HG02798 (cell line): Measurements from ENCODE around the gene EPB41L5.
"Not testable (repeated sequence)": the region's sequence is repeated elsewhere in the genome, so short reads cannot be mapped to it uniquely, and the experiment has no call there.

Experiments used
- ATAC-seq: cut with Tn5 transposase; IDR thresholded peaks from one replicate; pipeline ENCODE4 v1.9.1; 2021; ENCODE audit warnings: mild to moderate bottlenecking; ENCODE audit not compliant: unreplicated experiment, poor library complexity

EPB41L5 gene

DNA sequence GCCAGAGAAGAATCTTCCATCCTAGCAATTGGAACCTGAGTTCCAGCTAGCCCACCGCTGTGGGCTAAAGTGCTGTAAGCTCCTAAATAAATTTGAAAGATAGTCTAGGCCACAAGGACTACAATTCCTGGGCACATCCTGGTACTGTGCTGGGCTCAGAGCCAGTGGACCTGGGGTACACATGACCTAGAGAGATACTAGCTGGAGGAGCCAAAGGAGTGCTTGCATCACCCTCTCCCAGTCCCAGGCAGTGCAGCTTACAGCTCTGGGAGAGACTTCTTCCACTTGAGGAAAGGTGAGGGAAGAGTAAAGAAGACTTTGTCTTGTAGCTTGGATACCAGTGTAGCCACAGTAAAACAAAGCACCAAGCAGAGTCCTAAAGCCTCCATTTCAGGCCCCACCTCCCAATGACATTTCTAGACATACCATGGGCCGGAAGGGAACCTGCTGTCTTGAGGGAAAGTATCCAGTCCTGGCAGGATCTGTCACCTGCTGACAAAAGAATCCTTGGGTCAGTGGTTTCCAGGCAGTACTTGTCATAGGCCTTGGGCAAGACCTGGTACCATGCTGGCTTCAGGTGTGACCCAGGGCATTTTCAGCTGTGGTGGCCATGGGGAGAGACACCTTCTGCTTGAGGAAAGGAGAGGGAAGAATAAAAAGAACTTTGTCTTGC is 120.8 kb downstream of the EPB41L5 start:
- ATAC-seq: no peak

DNA sequence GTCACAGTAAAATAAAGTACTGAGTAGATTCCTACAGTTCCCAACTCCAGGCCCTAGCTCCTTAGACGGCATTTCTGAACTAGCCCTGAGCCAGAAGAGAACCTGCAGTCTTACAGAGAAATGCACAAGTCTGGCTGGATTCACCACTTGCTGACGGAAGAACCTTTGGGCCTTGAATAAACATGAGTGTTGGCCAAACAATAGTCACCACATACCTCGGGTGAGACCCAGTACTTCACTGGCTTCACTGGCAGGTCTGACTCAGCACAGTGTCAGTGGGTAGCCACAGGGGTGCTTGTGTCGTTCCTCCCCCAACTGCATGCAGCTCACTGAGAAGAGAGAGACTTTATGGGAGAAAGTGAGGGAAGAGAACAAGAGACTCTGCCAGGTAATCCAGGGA is 121.4 kb downstream of the EPB41L5 start:
- ATAC-seq: no peak

DNA sequence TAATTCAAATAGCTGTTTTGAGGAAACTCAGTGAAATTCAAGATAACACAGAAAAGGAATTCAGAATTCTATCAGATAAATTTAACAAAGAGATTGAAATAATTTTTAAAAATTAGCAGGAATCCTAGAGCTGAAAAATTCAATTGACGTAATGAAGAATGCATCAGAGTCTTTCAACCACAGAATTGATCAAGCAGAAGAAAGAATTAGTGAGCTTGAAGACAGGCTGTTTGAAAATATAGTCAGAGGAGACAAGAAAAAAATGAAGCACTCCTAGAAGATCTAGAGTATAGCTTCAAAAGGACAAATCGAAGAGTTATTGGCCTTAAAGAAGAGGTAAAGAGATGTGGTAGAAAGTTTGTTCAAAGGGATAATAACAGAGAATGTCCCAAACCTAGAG is 122.1 kb downstream of the EPB41L5 start:
- ATAC-seq: not testable (repeated sequence)

DNA sequence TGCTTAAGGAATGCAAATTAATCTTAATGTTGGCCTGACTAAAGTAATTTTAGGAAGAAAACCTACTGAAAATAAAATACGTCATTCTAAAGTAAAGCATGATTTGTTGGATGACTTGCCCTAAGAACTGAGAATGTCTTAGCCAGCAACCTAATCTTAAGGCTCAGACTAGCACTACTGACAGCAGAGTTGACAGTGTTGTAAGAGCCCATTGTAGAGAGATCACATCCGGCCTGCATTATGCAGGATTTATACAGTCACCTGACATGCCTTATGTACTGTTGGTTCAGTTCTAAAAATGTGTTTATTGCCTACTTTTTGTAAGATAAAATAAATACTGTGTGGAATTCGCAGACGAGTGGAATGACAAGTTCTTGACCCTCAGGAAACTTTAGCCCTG is 128.0 kb downstream of the EPB41L5 start:
- ATAC-seq: no peak

DNA sequence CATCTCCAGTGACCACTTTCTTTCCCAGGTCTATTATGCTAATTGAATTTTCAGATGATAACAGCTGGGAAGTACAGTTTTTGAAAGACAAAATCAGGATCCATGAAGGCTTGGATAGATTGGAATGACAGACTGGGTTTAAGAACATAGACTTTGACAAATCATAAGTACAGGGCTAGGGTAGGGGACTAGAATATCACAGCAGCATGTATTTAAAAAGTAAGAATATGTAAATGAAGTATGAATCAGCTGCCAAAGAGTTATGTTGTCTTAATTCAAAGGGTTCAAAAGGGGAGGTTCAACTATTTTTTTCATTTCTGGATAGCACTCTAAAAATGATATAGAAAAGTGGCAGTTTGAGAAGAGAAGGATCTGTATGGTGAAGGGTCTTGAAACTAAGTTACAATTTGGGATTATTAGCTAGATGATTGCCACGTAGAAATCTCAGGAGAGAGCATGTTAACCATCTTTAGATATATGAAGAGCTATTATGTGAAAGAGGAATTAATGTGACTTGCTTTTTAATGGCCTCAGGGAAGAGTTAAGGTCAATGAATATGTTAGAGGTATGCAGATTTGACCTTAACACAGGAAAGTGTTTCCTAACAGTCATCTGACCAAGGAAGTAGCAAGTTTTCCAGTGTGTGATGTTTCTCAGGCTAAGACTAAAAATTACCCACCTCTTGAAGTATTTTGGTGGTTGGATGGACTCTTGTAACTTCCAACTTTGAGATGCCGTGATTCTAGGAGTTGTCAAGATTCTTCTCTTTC is 128.6 kb downstream of the EPB41L5 start:
- ATAC-seq: no peak

DNA sequence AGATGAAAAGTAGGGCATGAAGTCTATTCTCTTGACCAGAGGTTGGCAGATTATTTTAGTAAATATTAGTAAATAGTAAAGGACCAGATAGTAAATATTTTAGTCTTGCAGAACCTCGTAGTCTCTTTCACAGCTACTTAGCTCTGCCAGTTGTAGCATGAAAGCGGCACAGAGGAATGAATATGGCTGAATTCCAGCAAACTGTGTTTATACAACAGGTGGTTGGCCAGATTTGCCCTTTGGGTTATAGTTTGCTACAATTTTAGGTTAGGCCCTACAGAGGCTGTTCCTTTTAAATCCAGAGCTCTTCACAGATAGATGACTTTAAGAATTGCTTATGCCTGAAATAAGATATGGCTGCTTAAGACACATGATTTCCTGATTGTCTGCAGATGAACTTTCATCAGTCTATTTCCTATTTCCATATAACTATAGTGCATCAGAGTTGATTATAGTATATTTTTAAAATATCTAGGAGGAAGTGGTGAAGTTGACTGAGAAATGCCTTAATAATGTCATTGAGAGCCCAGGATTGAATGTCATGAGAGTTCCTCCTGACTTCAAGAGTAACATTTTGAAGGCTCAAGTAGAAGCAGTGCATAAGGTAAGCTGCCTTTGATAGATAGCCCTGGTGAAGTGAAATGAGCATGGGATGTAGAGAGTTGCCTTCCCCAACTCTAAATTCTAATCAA is 129.8 kb downstream of the EPB41L5 start:
- ATAC-seq: no peak

DNA sequence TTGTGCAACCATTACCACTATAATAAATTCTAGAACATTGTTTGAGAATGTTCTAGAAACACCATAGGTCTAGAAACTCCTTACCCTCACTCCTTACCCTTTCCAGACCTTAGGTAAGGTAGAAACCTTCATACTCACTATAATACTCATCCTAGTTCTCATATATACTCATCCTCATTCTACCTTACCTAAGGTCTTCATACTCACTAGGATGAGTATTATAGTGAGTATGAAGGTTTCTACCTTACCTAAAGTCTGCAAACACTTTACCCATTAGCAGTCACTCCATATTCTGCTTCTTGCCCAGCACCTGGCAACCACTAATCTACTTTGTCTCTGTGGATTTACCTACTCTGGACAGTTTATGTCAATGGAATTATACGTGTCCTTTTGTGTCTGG is 135.4 kb downstream of the EPB41L5 start:
- no peak for ATAC-seq

DNA sequence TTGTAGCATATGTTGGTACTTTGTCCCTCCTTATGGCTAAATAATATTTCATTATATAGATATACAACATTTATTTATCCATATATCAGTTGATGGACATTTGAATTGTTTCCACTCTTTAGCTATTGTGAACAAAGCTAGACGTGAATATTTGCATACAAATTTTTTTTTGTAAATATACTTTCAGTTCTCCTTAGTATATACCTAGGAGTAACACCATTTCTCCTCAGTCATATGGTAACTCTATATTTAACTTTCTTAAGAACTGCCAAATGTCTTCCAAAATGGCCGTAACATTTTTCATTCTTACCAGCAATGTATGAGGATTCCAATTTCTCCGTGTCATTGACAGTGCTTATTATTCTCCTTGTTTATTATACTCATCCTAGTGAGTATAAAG is 135.8 kb downstream of the EPB41L5 start:
- ATAC-seq: no peak

DNA sequence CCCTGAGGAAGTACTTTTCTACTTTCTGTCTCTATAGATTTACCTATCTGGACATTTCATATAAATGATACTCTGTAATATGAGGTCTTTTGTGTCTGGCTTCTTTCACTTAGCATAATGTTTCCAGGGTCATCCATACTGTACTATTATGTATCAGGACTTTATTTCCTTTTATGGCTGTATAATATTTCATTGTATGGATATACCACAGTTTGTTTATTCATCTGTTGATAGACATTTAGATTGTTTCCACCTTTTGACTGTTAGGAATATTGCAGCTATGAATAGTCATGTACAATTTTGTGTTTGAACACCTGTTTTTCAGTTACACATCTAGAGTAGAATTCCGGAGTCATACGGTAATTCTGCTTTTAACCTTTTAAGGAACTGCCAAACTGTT is 136.5 kb downstream of the EPB41L5 start:
- no peak for ATAC-seq

DNA sequence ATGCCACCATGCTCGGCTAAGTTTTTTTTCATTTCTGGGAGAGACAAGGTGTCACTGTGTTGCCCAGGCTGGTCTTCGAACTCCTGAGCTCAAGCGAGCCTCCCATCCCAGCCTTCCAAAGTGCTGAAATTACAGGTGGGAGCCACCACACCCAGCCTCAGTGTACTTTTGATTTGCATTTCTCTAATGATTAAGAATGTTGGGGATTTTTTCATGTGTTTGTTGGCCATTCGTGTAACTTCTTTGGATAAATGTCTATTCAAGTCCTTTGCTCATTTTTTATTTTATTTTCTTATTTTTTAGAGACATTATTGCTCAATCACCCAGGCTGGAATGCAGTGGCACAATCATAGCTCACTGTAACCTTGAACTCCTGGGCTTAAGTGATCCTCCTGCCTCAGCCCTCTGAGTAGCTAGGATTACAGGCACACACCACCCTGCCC is 137.2 kb downstream of the EPB41L5 start:
- no peak for ATAC-seq

DNA sequence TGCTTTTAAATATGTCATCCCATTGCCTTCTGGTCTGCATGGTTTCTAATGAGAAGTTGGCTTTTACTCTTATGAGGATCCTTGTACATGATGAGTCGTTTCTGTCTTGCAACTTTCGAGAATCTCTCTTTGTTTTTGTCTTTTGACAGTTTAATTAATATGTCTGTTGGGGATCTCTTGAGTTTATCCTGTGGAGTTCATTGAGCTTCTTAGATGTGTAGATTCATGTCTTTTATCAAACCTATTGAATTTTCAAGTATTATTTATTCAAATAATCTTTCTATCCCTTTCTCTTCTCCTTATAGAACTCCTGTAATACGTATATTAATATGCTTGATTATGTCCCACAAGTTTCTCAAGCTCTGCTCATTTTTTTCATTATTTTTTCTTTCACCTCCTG is 142.4 kb downstream of the EPB41L5 start:
- no peak for ATAC-seq

DNA sequence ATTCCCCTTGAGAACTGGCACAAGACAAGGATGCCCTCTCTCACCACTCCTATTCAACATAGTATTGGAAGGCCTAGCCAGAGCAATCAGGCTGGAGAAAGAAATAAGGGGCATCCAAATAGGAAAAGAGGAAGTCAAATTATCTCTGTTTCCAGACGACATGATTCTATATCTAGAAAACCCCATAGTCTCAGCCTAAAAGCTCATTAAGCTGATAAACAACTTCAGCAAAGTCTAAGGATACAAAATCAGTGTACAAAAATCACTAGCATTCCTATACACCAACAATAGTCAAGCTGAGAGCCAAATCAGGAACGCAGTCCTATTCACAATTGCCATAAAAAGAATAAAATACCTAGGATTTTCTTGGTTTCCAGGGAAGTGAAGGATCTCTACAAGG is 145.8 kb downstream of the EPB41L5 start:
- ATAC-seq: not testable (repeated sequence)

DNA sequence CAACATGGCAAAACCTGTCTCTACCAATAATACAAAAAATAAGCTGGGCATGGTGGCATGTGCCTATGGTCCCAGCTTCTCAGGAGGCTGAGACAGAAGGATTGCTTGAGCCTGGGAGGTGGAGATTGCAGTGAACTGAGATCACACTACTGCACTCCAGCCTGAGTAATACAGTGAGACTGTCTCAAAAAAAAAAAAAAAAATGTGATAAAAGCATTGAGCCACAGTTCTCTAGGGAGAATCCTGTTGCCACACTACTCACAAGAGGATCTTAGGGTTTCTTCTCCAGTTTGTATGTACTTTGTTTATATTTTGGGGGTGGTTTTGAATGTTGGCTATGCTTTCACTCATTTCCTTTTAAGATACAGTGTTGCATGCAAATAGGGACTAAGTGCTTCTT is 148.3 kb downstream of the EPB41L5 start:
- no peak for ATAC-seq

DNA sequence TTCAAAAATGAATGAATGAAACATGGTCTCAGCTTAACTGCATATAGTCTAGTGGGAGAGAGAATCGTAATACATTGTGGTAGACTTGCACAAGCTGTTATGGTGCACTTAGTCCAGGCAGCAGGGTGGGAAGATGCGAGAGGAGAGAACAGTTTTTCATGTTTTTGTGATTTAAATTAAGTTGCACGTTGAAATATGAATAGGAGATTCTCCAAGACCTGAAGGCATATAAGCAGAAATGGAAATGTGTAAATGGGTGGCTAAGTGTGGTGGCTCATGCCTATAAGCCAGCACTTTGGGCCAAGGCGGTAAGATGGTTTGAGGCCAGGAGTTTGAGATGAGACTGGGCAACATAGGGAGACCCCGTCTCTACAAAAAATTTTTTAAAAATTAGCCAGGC is 149.8 kb downstream of the EPB41L5 start:
- ATAC-seq: no peak

DNA sequence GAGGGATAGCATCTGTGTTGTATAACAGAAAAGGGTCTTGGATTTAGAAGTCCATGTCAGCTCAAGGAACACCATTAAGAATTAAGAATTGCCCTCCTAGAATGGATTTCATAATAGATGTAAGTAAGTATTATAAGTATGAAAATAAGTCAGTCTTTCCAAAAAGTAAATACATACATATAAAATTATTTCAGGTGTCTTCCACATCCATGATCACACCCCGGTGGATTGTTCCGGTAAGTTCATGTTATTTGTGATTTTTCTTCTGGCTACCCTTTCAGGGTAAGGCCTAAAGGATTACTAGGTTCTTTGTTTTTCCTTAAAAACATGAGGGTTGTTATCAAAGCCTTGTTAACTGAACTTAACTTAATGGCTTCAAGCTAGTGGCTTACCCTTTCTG is 154.4 kb downstream of the EPB41L5 start:
- ATAC-seq: no peak

DNA sequence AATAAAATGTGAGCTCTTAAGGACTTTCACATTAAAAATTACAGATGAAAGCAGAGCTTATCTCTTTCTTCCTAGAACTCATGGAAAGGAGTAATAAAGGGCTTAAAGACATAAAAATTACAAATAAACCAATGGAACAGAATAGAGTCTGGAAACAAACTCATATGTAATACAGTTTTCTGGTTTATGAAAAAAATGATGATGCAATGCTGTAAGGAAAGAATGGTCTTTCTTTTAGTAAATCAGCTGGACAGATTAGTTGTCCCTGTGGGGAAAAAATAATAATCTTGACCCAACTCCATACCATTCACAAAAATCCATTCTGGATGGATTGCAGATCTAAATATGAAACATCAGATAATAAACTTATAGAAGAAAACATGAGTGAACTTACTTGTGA is 156.1 kb downstream of the EPB41L5 start:
- no peak for ATAC-seq

DNA sequence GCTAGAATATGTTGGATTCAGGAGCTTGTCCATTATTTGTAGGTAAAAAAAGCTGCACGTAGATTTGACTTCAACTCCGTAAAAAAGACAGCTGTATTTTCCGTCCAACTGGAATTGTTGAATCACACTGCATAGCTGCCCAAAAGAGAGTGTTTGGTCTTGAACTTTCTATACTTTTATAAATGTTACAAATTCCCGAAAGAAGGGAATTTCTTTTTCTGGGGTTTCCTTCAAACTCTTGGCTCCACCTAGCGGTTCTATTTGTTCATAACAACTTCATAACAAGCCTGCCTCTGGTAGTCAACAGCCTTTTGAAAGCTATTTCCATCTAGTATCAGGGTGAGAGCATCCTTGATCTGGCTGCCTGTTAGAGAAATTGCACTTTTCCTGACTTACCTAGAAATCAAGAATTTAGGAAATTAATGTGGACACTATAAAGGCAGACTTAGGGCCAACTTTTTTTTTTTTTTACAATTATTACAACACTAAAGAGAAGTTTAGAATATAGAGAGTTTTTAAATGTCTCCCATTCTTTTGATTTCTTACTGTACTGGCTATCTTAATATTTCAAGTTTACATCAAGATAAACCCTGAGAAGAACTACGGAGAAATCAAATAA is 162.2 kb downstream of the EPB41L5 start:
- ATAC-seq: no peak

DNA sequence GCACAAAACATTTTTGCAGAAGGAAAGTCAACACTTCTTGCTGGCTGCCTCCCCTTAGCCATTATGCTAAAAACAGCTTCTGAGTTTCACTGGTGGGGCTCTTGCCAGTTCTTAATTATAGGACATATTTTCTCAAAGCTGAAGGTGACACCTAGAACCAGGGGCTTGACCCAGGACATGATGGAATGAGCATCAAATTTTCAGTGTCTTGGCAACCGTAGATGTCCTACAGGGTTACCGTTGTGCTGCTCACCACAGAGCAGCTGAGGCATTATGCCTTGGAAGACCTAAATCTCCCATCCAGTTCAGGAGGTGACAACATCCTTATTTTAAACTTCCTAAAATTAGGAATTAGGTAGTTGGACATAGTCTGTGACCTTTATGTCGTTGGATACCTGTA is 163.6 kb downstream of the EPB41L5 start:
- no peak for ATAC-seq

DNA sequence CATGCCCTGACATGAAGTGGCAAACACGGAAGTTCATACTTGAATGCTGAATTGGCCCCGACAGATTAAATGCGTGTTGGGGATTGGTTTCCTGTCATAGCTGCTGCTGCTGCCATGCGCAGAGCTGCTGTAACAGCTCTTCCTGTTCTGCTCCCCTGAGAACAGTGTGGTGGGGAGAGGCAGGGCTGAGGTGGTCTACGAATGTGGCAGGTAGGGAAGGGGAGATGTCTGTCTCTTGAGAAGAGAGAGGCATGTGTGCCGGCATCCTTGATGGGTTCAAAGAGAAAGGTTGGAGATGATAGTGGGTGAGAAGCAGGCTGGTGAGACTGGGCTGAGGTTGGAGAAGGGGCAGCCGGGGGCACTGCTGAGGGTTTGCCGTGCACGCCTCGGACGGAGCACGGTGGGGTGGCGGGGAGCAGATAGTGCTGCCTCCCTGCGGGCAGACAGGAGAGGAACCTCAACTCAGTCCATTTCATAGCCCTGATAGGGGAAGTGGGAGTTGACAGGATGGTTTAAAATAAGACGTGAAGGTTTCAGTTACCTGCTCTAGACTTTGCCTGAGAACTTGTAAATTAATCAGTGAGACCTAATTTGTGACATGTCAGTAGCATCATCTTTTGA is 164.2 kb downstream of the EPB41L5 start:
- peak; percentile 97 for ATAC-seq

DNA sequence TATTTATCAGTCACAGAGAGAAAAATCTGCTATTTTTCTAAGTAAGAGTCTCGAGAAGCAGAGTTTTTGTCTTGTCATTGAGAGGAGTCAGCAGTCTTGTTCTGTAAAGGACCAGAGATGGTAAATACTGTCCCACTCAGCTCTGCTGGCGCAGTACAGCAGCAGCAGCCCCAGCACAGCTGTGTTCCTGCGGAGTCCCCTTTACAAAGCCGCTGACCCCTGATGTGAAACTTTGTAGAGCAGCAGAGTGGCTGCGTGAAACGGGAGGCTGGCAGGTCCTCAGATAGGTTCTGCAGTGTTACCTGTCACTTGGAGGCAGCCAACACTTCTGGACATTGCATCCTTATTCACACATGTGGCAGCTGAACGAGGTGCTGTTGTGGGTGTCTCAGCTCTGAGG is 165.1 kb downstream of the EPB41L5 start:
- no peak for ATAC-seq

DNA sequence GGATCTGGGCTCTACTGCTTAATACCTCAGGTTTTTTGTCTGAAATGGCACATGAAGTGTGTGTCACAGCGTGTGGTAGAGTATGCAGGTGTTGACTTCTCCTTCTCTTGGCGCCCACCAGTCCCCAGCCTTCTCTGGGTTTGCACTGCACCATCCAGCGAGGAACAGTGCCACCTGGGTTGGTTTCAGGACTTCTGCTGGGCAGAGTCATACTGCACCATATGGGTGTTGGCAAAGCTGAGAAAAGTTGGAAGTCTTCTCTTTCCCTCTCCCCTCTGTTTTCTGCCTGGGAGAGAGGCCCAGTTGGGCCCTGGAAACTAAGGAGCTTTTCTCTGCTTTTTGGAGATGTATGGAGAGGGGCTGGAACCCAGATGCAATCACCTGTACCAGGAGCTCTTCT is 166.5 kb downstream of the EPB41L5 start:
- no peak for ATAC-seq
